Activated CD4-positive, alpha-beta T cell treated with anti-CD3 and anti-CD28 coated beads, Interleukin-10, Interleukin-2, amounts not matched to agents 100 ng/mL and 50 ng/mL, durations not matched to agents 16 hours and 8 hours (primary cell): Measurements from ENCODE around the gene SEMA4C.
"Not testable (repeated sequence)": the region's sequence is repeated elsewhere in the genome, so short reads cannot be mapped to it uniquely, and the experiment has no call there.

Source experiments
- DNase-seq: peaks from one replicate; pipeline ENCODE4 v3.0.0-alpha.2; 2020

Gene SEMA4C

DNA sequence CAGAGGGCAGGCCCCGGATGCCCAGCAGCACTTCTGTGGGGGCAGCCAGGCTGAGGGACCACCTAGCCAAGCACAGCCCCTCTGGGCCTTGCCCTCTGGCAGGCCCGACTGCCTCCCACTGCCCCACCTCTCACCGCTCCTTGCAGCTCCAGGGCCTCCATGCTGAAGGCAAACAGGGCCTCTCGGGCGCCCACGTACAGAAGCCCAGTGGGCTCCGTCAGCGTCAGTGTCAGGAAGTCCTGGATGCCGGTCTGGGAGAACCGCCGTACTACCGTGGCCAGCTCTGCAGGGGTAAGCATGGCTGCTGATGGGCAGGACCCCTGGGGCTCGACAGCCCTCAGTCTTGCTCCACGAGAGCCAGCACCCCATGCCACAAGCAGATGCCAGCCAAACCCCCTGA is 3.7 kb downstream of the SEMA4C start:
- no peak for DNase-seq

DNA sequence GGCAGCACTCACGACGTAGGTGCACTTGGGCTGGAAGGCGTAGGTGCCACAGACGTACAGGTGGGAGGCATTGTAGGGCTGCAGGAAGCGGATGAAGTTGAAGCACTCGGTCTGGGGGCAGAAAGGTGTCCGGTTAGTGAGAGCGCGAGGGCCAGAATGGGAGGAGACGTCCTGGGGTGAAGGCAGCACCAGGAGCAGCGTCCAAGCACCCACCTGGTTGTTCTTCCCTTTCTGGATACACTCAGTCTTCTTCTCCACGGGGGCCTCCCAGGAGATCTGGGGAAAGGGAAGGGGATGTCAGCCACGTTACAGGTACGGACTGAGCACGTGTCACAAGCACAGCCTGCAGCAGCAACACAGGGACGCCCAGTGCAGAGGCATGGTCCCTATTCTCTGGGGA is 4.2 kb downstream of the SEMA4C start:
- no peak for DNase-seq

- no peak for DNase-seq
Observed at GRCh38 chr2:96864343-96865091, 5.4 kb downstream of the SEMA4C start.

DNA sequence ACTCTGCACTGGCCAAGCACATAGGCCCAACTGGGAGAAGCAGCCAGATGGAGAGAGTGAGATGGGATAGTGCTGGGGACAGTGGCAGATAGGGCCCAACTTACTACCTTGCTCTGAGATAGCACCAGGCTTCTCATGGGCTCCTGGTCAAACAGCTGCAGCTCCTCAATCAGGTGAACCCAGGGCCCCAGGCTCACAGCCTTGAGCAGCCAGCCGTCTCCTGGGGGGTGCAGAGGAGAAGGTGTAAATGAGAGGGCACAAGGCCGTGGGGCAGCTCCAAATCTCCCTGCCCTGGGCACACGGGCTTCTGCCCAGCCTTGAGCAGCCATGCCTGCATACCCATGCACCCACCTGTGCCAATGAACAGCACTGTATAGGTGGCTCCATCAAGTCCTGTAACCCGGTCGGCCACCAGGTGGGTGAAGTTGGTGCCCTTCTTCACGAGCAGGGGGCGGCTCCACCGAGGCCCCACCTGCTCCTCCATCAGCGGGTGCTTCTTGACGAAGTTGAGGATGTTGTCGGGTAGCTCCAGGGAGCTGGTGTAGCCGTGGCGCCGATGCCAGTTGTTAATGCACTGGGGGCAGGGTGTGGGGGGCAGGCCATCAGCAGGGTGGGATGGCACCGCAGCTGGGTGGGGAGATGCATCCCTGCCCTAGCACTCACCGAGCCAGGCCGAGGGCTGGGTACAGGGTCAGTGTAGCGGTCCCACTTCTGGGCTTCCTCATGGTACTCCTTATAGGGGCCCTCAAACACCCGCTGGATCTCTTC is 6.1 kb downstream of the SEMA4C start:
- no peak for DNase-seq

DNA sequence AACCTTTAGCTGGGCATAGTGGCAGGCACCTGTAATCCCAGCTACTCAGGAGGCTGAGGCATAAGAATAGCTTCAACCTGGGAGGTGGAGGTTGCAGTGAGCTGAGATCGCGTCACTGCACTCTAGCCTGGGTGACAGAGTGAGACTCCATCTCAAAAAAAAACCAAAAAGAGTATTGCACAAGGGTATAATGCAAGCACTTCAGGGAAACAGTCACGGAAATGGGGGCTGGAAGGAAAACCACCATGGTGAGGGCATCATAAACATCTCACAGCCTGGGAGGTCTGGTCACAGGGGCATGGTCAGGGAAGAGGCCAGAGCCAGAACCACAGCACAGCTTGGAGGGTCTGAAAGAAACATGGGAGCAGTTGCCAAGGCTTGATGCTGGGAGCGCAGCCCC is 6.8 kb downstream of the SEMA4C start:
- DNase-seq = not testable (repeated sequence)

DNA sequence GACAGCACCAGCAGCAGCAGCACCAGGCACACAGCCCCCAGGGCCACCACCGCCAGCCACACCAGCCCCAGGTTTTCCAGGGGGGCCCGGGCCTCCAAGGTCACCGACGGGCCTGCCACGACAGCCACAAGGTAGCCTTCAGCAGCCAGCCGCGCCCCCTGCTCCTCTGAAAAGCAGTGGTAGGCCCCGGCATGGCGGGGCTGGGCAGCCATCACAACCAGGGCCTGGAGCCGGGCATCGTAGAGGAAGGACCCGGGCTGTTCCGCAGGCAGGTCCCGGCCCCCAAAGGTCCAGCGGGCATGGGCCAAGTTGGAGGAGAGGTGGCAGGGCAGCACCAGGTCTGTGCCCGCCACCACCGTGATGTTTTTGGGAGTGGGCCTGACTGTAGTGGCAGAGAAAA is 8.8 kb downstream of the SEMA4C start:
- no peak for DNase-seq

DNA sequence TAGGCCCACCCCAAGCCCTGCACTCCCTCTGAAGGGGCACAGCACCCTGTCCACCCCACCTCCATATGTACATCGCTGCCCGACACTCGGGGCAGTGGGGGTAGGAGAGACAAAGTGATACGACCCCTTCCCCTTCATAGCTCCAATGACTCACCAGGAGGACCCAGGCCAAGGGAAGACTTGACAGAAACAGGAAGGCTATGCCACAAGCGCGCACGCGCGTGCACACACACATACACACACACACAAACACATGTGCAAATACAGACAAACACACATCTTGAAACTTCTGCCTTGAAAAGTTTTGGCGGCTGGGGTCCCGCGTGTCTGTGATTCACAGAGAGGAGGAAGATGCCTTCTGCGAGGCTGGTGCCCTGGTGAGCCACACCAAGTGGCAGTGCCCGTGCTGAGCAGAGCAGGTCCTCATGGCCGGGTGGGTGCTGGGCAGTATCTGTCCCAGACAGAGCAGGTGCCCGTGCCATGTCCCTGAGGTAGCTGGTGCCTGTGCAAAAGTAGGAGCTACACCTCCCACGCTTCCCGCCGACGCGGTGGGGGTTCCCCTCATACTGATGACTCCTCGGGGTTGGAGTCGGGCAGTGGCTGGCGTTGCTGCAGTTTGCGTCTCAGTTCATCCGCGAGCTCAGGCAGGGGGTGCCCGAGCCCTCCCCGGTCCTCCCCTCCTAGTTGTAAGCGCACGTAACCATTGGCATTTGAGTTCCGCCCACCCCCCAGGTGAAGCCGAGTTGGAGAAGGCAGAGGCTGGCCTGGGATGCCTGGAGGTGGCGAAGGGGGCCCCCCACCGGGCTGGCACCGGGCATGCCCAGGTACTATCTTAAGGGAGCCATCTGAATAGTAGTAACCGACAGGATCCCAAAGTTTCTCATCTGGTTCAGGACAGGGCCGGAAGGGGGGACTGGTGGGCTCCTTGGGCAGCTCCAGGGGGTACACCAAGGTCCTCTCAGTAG is 9.5 kb downstream of the SEMA4C start:
- peak; percentile 23 for DNase-seq

- no peak for DNase-seq
Observed at GRCh38 chr2:96859681-96860064, 10.2 kb downstream of the SEMA4C start.

DNA sequence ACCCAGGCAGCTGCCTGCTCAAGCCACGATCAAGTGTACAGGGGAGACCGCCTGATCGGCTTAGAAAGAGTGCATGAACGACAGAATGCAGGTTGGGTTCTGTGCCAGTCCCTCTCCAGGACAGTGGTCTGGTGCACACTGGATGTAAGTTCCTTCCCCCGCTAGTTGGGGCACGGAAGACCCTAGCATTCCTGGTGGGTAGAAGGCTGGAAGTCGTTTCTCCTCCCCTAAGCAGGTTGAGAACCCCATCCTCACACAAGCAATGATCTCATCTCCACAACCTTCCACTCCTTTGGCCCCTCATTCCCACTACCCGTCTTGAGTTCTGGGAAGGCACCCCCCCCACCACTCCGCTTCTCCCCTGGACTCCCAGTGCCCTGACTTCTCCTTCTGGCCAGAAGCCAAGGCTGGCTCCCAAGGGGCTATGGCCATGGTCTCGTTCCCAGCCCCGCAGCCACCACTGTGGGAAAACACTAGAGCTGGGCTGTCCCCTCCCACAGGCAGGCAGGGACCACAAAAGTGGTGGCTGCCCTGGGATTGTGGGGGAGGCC is 10.7 kb downstream of the SEMA4C start:
- no peak for DNase-seq

DNA sequence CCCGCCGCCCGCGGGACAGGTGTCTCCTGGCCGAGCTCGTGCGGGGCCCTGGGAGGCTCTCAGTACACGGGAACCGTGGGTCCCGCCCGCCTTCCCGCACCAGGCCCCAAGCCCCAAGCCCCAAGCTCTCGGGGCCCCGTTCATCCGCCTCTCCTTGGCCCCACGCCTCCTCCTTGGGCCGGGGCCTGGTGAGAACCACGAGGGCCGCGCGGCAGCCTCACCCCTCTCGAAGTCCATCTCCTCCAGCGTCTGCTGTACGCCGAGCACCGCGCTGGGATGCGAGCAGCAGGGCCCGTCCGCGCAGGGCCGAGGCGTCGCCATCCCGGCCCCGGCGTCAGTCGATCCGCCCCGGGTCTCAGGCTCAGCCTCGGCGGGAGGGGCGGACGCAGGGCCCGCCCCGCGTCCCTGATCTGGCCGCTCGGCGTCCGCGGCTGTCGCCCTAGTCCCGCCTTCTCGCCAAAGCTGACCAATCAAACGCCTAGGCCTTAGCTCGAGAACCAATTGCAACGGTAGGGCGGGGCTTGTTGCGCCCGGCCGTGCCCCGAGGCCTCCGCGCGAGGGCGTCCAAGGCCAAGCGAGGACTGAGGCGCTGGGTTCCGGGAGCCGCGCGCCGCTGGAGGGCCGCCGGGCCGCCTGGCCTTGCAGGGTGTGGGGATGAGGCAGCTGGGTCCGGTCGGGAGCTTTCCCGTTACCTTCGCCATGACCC is 12.1 kb downstream of the SEMA4C start, which contains the start of gene ANKRD39:
ANKRD39 (minus strand) TSS at position 350 of the 706 bp plus-strand sequence; CDS start at position 321, 29 bp downstream.
- peak; percentile 99 for DNase-seq

GRCh38 chr2:96856776-96857666 is 12.9 kb downstream of the SEMA4C start:
- DNase-seq = peak; percentile 69

- DNase-seq = no peak
Observed at GRCh38 chr2:96853321-96853720, 16.6 kb downstream of the SEMA4C start.

GRCh38 chr2:96852667-96853066 is 17.2 kb downstream of the SEMA4C start:
- DNase-seq = no peak

GRCh38 chr2:96848264-96848663 is 21.6 kb downstream of the SEMA4C start:
- DNase-seq = no peak

GRCh38 chr2:96847586-96847985 is 22.3 kb downstream of the SEMA4C start:
- no peak for DNase-seq

- no peak for DNase-seq
Observed at GRCh38 chr2:96846825-96847224, 23.1 kb downstream of the SEMA4C start.

- DNase-seq = no peak
Observed at GRCh38 chr2:96844405-96844808, 25.5 kb downstream of the SEMA4C start.

- no peak for DNase-seq
Observed at GRCh38 chr2:96843538-96844268, 26.2 kb downstream of the SEMA4C start, which contains the start of gene ANKRD23. Gene ANKRD23 (minus strand): TSS chr2:96844021. CDS start chr2:96843992, 29 bp downstream.

DNA sequence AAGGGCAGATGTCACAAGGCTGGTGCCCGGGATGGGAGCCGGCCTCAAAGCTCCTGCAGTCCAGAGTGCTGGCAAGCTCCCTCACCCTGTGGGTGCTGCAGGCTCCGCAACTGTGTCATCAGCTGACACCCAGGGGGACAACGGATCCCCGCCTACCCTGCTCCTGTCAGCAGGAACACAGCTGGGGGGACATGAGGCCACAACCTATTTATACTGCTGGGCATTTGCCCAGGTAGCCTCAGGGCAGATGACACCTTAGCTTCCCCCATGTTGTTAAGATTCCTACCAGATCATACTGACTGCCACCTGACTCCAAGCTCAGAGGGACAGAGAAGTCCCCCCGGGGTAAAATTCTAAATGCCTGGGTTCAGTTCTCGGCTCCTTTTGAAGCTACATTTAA is 27.3 kb downstream of the SEMA4C start:
- no peak for DNase-seq
